GM18868 (cell line): Measurements from ENCODE around the gene ERI3.

Experiments used
- ATAC-seq: cut with Tn5 transposase; IDR thresholded peaks from one replicate; pipeline ENCODE4 v1.9.1; 2021; ENCODE audit warnings: mild to moderate bottlenecking, moderate library complexity; ENCODE audit not compliant: unreplicated experiment

ERI3 gene

DNA sequence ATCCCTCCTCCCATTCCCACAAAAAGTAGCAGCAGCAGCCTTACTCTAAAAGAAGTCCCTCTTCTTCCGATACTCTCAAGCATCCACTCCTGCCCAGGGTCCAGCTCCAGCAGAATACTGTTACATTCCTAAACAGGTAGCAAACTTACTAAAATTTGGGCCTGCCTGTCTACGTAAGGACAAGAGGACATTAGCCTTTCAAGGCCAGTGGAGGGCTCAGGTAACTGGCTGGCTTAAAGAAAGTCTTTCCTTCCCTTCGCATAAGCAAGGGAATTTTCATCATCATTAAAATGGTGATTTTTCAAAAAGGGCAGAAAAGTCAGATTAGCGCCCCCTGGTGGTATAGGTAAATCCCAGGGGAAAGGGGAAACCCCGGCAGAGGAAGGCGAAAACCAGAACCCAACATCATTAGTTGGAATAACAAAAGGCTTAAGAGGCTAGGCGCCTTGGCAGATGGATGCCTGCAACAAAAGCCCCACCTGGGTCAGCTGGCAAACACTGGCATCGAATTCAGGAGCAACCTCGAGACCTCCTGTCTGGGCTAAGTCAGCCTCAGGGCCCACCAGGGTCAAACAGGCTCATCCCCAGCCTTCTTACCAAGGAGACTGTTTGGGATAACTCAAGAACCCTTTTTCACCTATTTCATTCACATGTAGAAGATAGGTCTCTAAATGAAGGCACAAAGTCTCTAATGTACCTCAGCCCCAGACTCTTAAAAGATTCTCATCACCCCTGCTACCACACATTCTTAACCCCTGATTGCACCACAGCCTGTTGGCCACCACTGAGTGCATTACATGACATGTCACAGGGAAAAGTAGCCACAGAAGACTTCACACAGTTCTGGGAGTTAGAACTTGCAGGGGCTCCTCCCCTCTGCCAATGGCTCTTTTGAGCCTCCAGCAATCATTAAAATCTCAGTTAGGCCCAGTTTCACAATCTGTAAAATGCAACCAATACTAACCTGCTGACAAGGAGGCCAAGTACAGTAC is 36.7 kb downstream of the ERI3 start:
- ATAC-seq, result no peak

DNA sequence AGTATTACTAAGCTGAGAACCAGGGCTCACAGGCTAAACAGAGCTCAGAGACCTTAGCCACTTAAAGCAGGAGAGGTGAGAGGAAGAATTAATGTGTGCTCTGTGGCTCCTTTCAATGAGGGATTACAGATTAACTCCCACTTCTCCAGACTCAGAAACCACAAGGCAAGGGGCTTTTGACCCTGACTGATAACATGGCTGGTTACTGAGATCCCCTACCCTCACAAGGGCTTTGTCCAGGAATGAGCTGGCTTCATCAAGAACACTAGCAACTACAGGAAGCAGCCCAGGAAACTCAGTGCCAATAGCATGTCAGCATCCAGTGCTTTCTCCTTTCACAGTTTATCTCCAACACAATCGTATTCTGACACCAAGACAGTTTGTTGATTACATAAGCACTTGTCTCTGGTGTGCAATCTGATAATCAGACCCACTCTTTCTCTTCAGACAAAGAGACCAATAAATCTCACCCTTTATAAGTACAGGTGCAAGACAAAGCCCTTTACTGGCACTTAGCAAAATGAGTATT is 38.8 kb downstream of the ERI3 start:
- no peak for ATAC-seq

DNA sequence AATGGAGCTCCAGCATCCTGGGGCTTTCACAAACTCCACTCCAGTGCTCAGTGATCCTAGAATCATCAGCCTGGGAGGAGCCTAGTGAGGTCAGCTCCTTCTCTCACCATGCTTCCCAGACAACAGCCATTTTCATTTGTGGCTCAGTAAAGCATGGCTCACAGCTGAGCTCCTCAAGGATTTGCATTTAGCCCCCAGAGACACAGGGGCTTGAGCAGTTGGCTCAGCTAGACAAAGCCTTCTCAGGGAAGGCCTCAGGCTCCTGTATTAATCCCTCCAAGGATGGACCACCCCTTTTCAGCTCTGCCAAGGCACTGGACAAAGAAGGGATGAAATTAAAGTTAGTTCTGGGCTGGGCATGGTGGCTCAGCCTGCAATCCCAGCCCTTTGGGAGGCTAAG is 39.5 kb downstream of the ERI3 start:
- no peak for ATAC-seq

DNA sequence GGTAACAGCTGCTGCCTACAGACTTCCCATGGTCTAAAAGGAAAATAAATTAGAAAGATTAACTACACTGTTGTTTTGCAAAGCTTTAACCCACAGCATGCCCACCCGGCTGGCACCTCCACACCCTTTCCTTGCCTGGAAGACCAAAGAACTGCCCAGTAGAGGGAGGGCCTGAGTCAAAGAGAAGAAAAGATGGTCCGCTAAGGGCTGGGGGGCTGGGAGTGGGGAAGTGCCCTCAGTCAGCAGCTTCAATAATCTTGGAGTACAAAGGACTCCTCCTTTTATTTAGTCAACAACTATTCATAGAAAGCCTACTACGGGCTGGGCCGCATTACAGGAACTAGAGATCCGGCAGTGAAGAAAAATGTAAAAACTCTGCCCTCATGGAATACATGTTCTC is 40.6 kb downstream of the ERI3 start:
- no peak for ATAC-seq

DNA sequence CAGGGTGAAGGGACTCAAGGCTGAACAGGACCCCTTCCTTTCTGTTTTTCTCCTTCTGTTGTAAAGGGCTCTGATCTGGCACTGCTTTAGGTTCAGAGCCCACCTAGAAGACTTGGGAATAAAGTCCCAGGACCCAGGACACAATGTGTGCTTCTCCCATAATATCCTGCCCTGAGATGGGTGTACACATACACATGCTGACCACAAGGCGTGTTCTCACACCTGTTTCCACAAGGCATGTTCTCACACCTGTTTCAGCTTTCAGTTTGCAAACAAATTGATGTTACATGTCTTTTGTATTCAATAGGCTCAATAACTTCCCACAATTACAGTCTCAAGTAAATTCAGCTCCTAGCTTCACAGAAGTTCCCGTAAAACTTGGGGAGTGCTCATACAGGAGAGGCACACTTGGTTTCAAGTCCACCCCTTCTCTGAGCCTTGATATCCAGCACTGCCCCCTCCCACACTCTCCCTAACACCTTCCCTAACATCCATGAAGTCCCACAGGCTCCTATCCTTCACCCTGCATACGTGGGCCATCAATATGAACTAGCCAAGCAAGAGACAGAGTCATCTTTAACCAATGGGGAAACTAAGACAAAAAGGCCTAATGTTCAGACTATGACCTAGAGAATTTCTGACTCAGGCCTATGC is 41.7 kb downstream of the ERI3 start:
- no peak for ATAC-seq

DNA sequence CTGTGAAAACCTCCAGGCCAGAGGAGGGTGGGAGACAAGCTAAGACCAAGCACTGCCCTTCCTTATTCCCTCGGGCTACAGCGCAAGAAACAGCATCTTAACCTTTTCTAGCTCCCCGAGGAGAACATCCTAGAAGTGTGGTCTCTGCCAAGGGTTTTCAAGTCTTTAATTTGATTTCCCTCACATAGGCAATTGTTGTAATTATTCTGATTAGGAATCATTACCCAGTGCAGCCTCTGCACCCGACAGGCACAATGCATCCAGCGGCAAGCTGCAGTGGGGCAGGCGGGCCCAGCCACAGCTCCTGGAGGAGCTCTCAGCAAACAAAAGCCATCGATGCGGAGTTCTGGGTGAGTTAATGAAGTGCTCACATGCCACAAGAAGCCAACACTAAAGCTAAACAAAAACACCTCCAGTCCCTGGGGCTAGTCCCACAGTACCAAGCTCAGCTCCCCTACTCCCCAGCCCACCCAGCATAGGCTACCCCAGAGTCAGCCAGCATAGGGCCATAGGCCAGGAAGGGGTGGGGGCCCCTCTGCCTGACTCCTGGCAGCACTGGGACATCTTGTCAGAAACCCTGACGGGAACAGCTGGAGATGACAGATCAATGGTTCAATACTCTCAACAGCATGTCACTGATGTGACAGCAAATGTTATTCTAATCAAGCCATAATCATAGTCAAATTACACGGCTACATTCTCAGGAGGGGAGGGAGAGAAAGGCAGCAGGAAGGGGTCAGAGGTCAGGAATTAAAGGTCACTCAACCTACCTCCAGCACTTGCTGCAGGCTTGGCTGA is 42.5 kb downstream of the ERI3 start:
- no peak for ATAC-seq

DNA sequence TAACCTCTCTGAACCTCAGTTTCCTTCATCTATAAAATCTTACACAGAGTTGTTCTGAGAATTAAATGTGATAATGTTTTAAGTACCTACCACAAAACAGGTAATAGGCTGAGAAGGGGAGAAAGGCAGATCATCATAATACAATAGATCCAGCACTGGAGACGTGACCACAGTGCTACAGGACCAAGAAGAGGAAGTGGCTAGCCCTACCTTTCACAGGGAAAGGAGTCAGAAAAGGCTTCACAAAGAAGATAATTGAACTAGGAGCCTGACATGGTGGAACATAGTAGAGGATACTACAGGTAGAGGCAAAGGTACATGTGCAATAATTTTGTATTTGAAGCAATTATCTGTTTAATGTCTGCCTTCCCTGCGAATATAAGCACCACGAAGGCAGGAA is 45.1 kb downstream of the ERI3 start:
- ATAC-seq, result no peak

DNA sequence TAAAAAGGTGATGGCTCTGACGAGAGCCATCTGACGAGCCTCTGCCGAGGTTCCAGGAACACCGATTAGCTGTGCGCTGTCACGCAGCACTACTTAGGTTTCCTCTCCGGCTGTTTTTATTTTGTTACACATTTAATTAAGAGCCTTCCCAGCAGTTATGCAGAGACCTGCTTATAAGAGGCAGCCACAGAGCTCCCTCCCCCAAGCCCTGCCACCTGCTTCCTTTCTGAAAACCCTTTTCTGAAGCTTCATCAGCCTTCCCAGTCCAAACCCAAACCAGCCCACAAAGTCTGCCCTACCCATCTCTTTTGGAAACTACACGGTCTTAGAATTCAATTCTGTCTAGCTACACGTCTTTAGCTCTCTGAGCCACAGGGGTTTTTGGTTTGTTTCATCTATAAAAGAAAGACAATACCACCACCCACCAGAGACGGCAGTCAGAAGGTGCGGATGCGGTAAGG is 49.1 kb downstream of the ERI3 start:
- no peak for ATAC-seq

DNA sequence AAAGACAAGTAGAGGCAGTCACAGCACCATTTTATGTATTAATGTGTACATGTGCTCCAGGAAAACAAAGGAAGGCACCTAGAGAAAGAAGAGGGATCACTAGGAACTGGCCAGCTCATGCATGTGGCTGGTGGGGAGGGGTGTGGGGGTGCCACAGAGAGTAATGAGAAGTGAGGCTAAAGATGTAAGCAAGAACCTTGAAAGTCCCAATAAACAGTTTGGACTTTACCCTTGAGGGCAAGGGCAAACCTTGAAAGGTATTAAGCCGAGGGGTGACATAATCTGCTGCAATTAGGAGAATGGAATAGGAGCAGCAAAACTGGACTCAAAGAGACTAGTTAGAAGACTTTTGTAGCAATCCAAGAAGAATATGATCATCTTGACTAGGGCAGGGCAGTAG is 51.5 kb downstream of the ERI3 start:
- ATAC-seq, result no peak

DNA sequence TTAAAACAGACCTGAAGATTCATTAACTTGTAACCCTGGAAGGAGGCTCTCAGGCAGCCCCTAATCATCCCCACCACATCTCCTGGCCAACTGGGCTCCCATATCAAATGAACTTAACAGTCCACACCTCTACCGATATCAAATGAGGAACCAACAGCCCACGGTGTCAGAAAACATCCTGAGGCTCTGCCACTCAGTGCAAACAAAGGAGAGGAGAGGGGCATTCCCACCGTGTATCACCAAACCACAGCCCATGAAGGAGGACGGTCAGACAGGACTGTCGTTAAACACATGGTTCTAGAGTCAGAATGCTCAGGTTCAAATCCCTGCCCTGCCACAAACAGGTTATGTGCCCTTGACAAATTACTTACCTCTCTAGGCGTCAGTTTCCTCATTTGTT is 52.5 kb downstream of the ERI3 start:
- ATAC-seq, result no peak

DNA sequence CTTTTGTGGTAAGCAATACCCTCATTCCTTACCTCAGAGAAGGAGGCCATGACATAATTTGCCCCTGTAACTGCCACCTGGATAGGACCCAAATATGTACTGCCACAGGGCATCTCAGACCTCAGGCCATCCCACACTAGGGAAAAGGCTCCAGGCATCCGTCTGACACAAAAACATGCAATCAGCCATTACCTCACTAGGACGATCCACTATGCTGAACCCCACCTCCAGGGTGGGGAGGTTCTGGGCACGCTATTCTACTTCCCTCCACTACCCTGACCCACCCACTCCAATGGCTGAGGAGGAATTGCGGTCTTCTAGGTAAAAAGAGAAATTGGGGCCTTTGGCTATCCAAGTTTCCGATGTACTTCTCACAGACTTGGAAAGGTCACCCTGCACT is 53.6 kb downstream of the ERI3 start:
- no peak for ATAC-seq

DNA sequence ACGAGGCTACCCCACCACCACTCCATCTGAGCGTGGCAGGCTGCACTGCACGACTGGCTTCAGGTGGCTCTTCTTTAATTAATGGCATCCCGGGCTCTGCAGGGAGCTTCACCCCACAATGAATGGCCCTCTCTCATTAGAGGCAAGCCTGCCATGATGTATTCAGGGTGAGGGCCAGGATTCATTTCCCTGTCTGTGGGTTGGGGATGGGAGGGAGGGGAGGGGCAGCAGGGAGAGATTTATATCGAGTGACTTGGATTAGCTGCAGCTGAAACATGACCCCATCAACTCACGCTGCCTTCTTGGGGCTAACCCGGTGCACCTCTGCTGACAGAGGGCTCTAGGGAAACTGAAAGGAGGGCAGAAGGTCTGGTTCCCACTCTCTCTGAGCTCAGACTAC is 54.2 kb downstream of the ERI3 start:
- ATAC-seq, result no peak

DNA sequence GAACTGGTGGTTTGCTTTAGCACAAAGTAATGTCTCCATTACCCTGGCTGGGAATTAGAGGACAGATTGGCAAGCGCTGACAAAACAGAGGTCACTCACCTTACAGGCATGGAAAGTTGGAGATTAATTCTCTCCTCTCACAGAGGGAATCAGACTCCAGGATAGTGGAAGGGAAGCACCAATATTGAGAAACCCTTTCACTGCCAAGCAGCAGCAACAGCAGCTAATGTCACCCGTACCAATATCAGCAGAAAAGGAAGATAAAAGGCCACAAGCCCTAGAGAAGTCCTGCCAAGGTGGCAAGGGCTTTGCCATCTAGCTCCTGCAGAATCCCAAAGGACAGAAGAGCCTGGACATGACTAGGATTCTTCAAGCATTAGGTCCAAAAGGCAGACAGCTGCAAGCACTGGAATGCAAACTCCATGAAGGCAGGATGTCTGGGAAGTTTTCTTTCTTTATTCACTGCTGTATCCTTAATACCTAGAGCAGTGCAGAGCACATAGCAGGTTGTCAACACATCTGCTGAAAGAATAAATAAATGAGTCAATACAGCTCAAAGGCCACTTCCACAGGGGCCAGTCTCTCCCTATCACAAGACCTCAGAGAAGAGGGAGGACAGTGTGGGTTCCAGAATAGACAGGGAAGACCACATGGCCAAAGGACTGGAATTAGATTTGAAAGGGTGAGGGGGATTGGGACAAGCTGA is 57.2 kb downstream of the ERI3 start:
- ATAC-seq, result no peak

DNA sequence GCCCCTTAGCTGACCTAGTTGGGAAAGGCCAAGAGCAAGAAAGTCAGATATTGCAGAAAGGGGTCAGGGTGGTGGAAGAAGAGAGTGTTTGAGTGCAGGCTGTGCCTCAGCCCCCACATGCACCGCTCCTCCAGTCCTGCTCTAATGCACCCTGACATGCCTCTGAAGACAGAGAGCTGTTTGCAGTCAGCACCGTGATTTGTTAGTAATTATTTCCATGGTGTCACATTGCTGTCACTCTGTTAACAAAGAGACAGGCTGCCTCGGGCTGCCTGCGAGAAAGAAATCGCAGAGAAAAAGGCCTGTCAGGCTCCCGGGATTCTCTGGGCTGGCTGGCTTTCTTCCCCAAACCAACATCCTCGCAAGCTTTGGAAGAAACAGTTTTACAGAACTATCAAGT is 58.3 kb downstream of the ERI3 start:
- no peak for ATAC-seq

DNA sequence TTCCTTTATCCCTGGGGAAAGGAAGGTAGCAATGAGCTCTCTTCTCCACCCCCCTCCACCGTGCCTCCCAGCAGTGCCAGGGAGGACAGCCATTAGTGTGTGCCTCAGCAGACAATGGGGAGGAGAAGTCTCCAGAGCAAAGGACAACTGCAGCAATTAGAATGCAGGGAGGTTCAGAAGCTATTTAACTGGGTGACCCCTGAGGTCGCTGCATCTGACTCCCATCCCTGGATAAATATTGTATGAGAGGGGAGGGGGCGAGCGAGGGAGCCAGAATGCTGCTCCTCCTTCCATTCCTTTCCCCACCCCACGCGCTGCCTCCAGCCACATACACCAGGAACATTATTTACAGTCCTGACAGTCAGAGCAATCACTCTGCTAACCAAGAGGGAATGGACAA is 59.0 kb downstream of the ERI3 start:
- ATAC-seq, result no peak

DNA sequence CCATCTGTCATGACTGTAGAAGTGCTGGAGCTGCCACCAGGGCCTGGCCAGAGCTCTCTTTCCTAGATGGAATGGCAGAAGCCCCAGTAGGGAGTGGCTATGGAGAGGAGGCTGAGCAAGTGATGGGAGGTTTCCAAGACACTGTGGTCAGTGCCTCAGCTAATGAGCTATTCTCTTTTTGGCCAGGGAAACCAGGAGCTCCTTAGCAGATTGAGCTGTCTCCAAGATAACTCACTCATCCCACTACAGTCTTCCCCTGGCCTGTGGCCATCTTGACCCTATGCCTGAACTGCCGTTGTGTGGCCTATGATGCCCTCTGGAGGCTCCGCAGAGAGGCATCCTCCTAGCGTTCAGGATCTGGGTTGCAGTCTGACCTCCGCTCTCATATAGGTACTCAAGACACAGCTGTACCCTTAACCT is 60.5 kb downstream of the ERI3 start:
- no peak for ATAC-seq

DNA sequence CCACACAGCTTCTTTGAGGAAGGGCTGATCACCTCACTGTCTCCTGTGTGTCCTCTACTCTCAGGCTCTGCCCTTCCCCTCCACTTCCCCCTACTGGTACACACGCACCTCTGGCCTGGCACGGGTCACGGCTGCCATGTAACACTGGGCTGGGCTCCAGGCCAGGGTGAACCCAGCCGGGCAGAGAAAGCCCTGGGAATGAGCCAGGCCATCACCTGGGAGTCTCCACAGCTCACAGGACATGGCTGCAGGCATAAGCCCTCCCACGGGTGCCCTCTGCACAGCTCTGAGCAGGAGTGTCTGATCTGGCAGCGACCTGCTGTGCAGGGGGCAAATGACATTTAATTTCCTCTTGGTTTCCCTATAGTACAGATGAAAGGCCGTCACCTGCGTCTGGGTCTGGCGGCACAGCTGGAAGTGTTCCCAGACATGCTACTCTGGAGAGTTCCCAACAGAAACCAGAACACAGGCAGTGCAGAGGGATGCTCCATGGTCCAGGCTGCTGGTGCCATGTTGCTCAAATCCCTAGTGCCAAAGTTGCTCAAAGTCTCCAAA is 61.2 kb downstream of the ERI3 start:
- ATAC-seq, result no peak

DNA sequence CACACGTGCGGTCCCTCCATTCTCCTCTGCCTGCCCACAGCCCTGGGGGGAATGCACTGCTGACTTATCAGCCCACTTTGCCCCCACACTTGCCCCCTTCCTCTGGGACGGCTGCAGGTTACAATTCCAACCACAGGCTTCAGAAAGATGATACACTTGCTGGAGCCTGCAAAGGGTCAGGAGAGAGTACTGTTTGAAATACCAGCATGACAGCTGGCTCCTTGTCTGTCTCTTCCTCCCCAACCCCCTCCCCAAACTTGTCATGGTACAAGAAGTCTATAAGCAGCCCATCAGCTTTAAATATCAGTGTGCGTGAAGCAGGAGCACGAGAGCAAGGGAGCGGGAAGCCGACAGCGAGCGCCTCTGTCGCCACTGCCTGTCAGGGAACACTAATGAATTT is 62.4 kb downstream of the ERI3 start:
- ATAC-seq, result no peak

DNA sequence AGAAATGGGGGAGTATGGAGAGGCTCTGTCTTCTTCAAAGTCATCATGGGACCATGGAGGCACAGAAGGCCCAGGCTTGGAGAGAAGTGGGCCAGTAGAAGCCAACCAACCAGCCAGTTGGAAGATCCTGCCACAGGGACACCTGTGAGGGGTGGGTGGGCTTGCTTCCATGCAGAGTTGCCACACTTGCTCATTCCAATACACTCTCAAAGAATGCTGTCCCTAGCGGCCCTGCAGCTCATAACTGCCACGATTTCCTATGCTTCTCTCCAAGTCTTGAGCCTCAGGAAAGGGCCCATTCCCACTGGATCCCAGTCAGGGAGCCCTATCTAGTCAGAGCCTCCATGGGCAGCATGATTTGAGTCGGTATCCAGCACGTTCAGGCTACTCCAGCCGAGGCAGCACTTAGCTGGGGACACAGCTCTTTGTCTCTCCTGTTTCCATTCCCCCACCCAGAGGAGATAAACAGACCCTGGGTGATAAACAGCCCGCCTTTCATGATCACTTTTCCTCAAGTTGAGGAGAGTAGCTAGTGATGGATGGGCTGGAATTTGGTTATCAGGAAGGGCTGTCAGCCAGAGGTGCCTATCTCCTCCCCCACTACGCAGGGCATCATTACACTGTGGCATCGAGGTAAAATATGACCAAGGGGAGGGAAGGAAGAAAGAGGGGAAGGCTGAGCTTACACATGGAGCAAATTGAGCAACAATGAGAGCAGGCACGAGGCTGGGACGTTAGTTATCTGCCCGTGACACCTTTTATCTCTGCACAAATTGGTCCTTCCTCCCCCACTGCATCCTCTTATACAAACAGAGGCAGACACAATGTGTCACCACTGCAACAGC is 64.6 kb downstream of the ERI3 start:
- no peak for ATAC-seq
